K562 treated with DMSO at 1 percent for 48 hours (cell line): ENCODE data around the gene ADGRA1. TPM values are rescaled to one million over a fixed set of nuclear protein-coding genes. Genes with fewer than 3 reads are reported as not detected.

ENCODE experiments used
- total RNA-seq: library from RNA; unstranded; fragments of 300-600 nt; gene quantifications from 2 replicates; pipeline ENCODE4 v1.2.3, GENCODE V29; 2022; ENCODE audit warnings: low replicate concordance; ENCODE audit errors: extremely low read depth

The ADGRA1 gene
- not detected in 2 replicates for total RNA-seq

GRCh38 chr10:133087679-133088178 is at the start of gene ADGRA1:
Gene ADGRA1, plus strand, starts transcription at chr10:133087924. Its CDS starts 986 bp downstream, at chr10:133088910.

GRCh38 chr10:133159950-133160825 is 72.5 kb downstream of the ADGRA1 start, which contains the start of gene KNDC1:
Gene KNDC1, plus strand, starts transcription at chr10:133160219. Its CDS starts 249 bp downstream, at chr10:133160468.

Other genes starting within 250 kb of the ADGRA1 start
- not detected in 2 replicates for gene CFAP46, start 145.4 kb upstream of the ADGRA1 start, total RNA-seq
- not detected in 2 replicates for gene KNDC1, start 72.3 kb downstream of the ADGRA1 start, total RNA-seq
- not detected in 2 replicates for gene UTF1, start 142.3 kb downstream of the ADGRA1 start, total RNA-seq
- gene VENTX, start 149.9 kb downstream of the ADGRA1 start, total RNA-seq = not detected in 2 replicates
- not detected in 2 replicates for gene ADAM8, start 188.9 kb downstream of the ADGRA1 start, total RNA-seq
- gene TUBGCP2, start 220.9 kb downstream of the ADGRA1 start, total RNA-seq = not detected in 2 replicates
- not detected in 2 replicates for gene ZNF511, start 221.0 kb downstream of the ADGRA1 start, total RNA-seq
- not detected in 2 replicates for gene CALY, start 249.0 kb downstream of the ADGRA1 start, total RNA-seq